Measurements from ENCODE around the gene LHX2. TPM values are rescaled to one million over a fixed set of nuclear protein-coding genes. Genes with fewer than 3 reads are reported as not detected.

The LHX2 gene
- total and polyA plus RNA-seq, 2 experiments from 2014 or later: not detected

DNA sequence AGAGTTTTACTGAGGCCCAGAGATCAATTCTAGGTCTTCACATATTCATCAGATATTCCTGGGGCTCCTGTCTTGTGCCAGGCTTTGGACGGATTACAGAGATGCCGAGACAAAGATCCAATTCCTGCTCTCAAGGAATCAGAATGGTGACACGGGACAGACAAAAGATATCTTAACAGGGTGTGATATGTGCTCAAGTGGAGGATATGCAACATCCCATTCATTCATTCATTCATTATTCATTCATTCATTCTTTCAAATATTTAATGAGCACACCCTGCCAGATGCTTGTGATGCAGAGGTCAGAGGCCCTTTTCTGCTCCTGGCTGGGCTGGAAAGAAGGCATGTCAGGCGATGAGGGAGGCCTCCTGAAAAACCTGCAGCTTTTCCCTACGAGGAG lies 21.8 kb downstream of the LHX2 start:
- H3K36me3 ChIP-seq (replicated peaks; ENCODE audit: insufficient read depth, low read depth): no peaks in the 10 kb centered on the region
- TF ChIP-seq EZH2 (IDR thresholded peaks at IDR 0.05; ENCODE audit: borderline replicate concordance) (no peak), EZH2phosphoT487 (IDR thresholded peaks at IDR 0.05; ENCODE audit: low read depth, severe bottlenecking, unreplicated experiment) (no peak)
- TF ChIP-seq, protein P1, sequence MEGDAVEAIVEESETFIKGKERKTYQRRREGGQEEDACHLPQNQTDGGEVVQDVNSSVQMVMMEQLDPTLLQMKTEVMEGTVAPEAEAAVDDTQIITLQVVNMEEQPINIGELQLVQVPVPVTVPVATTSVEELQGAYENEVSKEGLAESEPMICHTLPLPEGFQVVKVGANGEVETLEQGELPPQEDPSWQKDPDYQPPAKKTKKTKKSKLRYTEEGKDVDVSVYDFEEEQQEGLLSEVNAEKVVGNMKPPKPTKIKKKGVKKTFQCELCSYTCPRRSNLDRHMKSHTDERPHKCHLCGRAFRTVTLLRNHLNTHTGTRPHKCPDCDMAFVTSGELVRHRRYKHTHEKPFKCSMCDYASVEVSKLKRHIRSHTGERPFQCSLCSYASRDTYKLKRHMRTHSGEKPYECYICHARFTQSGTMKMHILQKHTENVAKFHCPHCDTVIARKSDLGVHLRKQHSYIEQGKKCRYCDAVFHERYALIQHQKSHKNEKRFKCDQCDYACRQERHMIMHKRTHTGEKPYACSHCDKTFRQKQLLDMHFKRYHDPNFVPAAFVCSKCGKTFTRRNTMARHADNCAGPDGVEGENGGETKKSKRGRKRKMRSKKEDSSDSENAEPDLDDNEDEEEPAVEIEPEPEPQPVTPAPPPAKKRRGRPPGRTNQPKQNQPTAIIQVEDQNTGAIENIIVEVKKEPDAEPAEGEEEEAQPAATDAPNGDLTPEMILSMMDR (IDR thresholded peaks at IDR 0.05; ENCODE audit: poor library complexity): no peak
- no peak for DNase-seq (ENCODE audit: low spot score)
- H3K79me2 ChIP-seq: no peaks in the 10 kb centered on the region
- H2AFZ ChIP-seq: no peak overlapping the region
- H3K4me1 ChIP-seq (ENCODE audit: insufficient read depth): no peaks in the 10 kb centered on the region
- H3K9me3 ChIP-seq (ENCODE audit: low read depth): no peaks in the 10 kb centered on the region
- H3K9me2 ChIP-seq (replicated peaks; ENCODE audit: insufficient read depth): no peaks in the 10 kb centered on the region
- no peak overlapping the region for H3K4me3 ChIP-seq
- H3K27me3 ChIP-seq: peaks cover 90% of the 10 kb centered on the region
- H3K4me2 ChIP-seq: no peak overlapping the region
- no peak overlapping the region for H3K27ac ChIP-seq
- WGBS (ENCODE audit: low lambda C conversion rate, missing lambda C conversion rate): 89% methylated on average over 5 of the region's 5 CpGs
- no peaks in the 10 kb centered on the region for H4K20me1 ChIP-seq (ENCODE audit: insufficient read depth, poor library complexity, severe bottlenecking)

DNA sequence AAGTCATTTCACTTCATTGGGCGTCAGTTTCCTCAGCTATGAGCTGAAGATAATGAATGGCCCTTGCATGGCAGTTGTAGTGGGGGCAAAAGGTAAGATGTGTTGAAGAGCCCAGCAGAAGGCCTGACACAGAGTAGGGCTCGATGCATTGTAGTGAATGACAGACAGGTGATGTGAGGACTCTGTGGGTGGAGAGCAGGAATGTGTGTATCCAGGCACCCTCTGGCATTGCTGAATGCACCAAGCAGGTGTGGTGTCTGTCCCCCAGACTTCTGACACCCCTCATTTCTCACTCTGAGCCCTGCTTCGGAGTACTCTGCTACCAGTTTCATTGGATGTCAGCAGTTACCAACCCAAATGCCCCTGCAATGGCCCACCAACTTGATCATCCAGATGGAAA lies 22.4 kb downstream of the LHX2 start:
- H3K27ac ChIP-seq: no peak overlapping the region
- H3K4me3 ChIP-seq: no peak overlapping the region
- no peaks in the 10 kb centered on the region for H4K20me1 ChIP-seq (ENCODE audit: insufficient read depth, poor library complexity, severe bottlenecking)
- H3K4me1 ChIP-seq (ENCODE audit: insufficient read depth): no peaks in the 10 kb centered on the region
- TF ChIP-seq EZH2phosphoT487 (IDR thresholded peaks at IDR 0.05; ENCODE audit: low read depth, severe bottlenecking, unreplicated experiment) (no peak), EZH2 (IDR thresholded peaks at IDR 0.05; ENCODE audit: borderline replicate concordance) (no peak)
- TF ChIP-seq, protein P1 (IDR thresholded peaks at IDR 0.05; ENCODE audit: poor library complexity): no peak
- no peaks in the 10 kb centered on the region for H3K79me2 ChIP-seq
- H3K4me2 ChIP-seq: no peak overlapping the region
- WGBS (ENCODE audit: low lambda C conversion rate, missing lambda C conversion rate): 86% methylated on average over 3 of the region's 3 CpGs
- no peak for DNase-seq (ENCODE audit: low spot score)
- no peaks in the 10 kb centered on the region for H3K36me3 ChIP-seq (replicated peaks; ENCODE audit: insufficient read depth, low read depth)
- H3K9me2 ChIP-seq (replicated peaks; ENCODE audit: insufficient read depth): no peaks in the 10 kb centered on the region
- no peaks in the 10 kb centered on the region for H3K9me3 ChIP-seq (ENCODE audit: low read depth)
- no peak overlapping the region for H2AFZ ChIP-seq
- H3K27me3 ChIP-seq: peaks cover 90% of the 10 kb centered on the region

DNA sequence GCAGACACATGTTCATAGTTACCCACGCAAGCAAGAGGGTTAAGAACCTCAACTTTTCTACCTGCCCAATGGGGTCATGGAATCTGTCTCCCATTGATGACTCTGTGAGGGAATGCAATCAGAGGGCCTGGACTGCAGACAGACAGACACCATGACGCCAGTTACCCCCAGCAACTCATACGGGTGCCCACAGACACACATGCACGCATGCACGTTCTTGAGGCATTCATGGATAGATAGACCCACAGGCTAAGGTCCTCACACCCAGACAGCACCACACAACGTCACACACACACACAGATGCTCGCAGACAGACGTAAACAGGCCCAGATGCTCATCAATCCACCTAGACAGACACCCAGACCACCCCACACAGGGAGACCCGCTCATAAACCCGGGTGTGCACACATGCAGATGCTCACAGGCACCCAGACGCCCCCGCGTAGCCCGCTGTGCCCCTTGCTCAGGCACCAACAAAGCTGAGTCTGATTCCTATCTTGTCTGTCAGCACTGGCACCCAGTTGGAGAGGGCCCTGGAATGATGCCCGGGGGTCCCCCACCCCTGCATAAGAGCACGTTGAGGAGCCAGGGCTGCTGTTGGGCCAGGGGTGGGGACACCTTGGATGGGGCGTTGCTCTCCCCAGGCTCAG lies 23.6 kb downstream of the LHX2 start:
- H3K36me3 ChIP-seq (replicated peaks; ENCODE audit: insufficient read depth, low read depth): no peaks in the 10 kb centered on the region
- peaks cover 91% of the 10 kb centered on the region for H3K27me3 ChIP-seq
- no peaks in the 10 kb centered on the region for H3K79me2 ChIP-seq
- H3K4me3 ChIP-seq: no peak overlapping the region
- 90% methylated on average over 17 of the region's 17 CpGs for WGBS (ENCODE audit: low lambda C conversion rate, missing lambda C conversion rate)
- no peak overlapping the region for H2AFZ ChIP-seq
- no peaks in the 10 kb centered on the region for H3K4me1 ChIP-seq (ENCODE audit: insufficient read depth)
- no peaks in the 10 kb centered on the region for H3K9me2 ChIP-seq (replicated peaks; ENCODE audit: insufficient read depth)
- no peak overlapping the region for H3K27ac ChIP-seq
- H3K4me2 ChIP-seq: no peak overlapping the region
- no peak for DNase-seq (ENCODE audit: low spot score)
- H3K9me3 ChIP-seq (ENCODE audit: low read depth): no peaks in the 10 kb centered on the region
- TF ChIP-seq EZH2phosphoT487 (IDR thresholded peaks at IDR 0.05; ENCODE audit: low read depth, severe bottlenecking, unreplicated experiment) (no peak), EZH2 (IDR thresholded peaks at IDR 0.05; ENCODE audit: borderline replicate concordance) (no peak)
- TF ChIP-seq, protein P1 (IDR thresholded peaks at IDR 0.05; ENCODE audit: poor library complexity): no peak
- H4K20me1 ChIP-seq (ENCODE audit: insufficient read depth, poor library complexity, severe bottlenecking): no peaks in the 10 kb centered on the region
